Loucy (cell line): ENCODE measurements around the gene PDGFD.

ENCODE experiments used
- H2AFZ ChIP-seq: fragments of 200-600 bp; sonication (generic); 2 replicates; pipeline ENCODE4 v1.6.0; 2016; ENCODE audit warnings: antibody characterized with exemption, mild to moderate bottlenecking, low read length, moderate library complexity
- H3F3A ChIP-seq: fragments of 200-600 bp; 2 replicates; pipeline ENCODE4 v1.6.0; 2016; ENCODE audit warnings: antibody characterized with exemption, low read depth, mild to moderate bottlenecking
- H3K27me3 ChIP-seq: fragments of 200-600 bp; sonication (generic); 2 replicates; pipeline ENCODE4 v1.6.1; 2014; ENCODE audit warnings: low read length, mild to moderate bottlenecking; ENCODE audit not compliant: insufficient read depth, poor library complexity, severe bottlenecking
- H3K36me3 ChIP-seq: fragments of 200-600 bp; sonication (generic); 2 replicates; pipeline ENCODE4 v1.6.1; 2016; ENCODE audit warnings: low read length; ENCODE audit not compliant: insufficient read depth
- H3K4me1 ChIP-seq: fragments of 200-600 bp; sonication (generic); 2 replicates; pipeline ENCODE4 v1.5.1; 2014; ENCODE audit warnings: low read length, mild to moderate bottlenecking; ENCODE audit not compliant: insufficient read depth, poor library complexity, severe bottlenecking
- H3K4me2 ChIP-seq: fragments of 200-600 bp; sonication (generic); 2 replicates; pipeline ENCODE4 v1.6.0; 2014; ENCODE audit warnings: antibody characterized with exemption, low read length, low read depth, mild to moderate bottlenecking; ENCODE audit not compliant: poor library complexity, severe bottlenecking
- H3K4me3 ChIP-seq: fragments of 200-600 bp; sonication (generic); 2 replicates; pipeline ENCODE4 v1.5.1; 2014; ENCODE audit warnings: low read length, mild to moderate bottlenecking, mixed read lengths; ENCODE audit not compliant: poor library complexity, severe bottlenecking
- H3K79me2 ChIP-seq: fragments of 200-600 bp; sonication (generic); 2 replicates; pipeline ENCODE4 v1.6.1; 2014; ENCODE audit warnings: low read length; ENCODE audit not compliant: insufficient read depth
- H3K9ac ChIP-seq: fragments of 200-600 bp; sonication (generic); 2 replicates; pipeline ENCODE4 v1.6.0; 2014; ENCODE audit warnings: mild to moderate bottlenecking, low read depth, low read length, moderate library complexity; ENCODE audit not compliant: poor library complexity, severe bottlenecking
- H3K9me2 ChIP-seq: fragments of 200-600 bp; sonication (generic); replicated peaks from 2 replicates; pipeline ENCODE4 v1.6.1; 2016; ENCODE audit warnings: low read depth, low read length, mixed read lengths
- H3K9me3 ChIP-seq: fragments of 200-600 bp; sonication (generic); 2 replicates; pipeline ENCODE4 v1.6.1; 2014; ENCODE audit warnings: mild to moderate bottlenecking, antibody characterized with exemption, low read length, low read depth; ENCODE audit not compliant: insufficient read depth
- H4K20me1 ChIP-seq: fragments of 200-600 bp; sonication (generic); 2 replicates; pipeline ENCODE4 v1.6.0; 2014; ENCODE audit warnings: antibody characterized with exemption, low read length, mild to moderate bottlenecking; ENCODE audit not compliant: insufficient read depth, poor library complexity, severe bottlenecking
- CTCF ChIP-seq: fragments of 200-600 bp; sonication (generic); conservative IDR thresholded peaks from 2 replicates; pipeline ENCODE4 v1.5.1; 2014; ENCODE audit warnings: mild to moderate bottlenecking, antibody characterized with exemption, low read length
- EZH2phosphoT487 ChIP-seq: fragments of 200-600 bp; IDR thresholded peaks from 2 replicates; pipeline ENCODE4 v1.6.1; 2018; ENCODE audit warnings: antibody characterized with exemption, mild to moderate bottlenecking, moderate library complexity, borderline replicate concordance

PDGFD gene

DNA sequence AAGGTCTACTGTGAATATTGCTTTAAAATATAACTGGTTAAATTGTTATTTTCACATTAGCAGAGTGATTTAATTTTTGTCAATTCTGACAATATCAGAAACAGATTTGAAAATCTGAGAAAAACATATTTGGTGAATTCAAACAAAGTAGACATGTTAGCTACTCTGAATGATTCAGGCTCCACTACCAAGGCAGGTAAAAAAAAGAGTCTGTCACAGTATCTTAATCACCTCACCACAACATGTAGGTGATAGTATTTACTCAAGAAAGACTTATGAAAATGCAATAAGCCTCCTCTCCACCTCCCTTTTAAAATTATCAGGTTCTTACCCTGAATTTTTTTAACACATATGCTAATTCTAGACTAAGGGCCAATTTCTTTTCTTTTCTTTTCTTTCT is 85.0 kb downstream of the PDGFD start:
- H3F3A ChIP-seq = no peaks in the 10 kb centered on the region
- no peak overlapping the region for H2AFZ ChIP-seq
- no peaks in the 10 kb centered on the region for H3K79me2 ChIP-seq
- H3K36me3 ChIP-seq = no peaks in the 10 kb centered on the region
- no peaks in the 10 kb centered on the region for H3K4me1 ChIP-seq
- TF ChIP-seq EZH2phosphoT487 = no peak
- no peak for TF ChIP-seq CTCF
- no peaks in the 10 kb centered on the region for H3K9me3 ChIP-seq
- no peak overlapping the region for H3K4me3 ChIP-seq
- H4K20me1 ChIP-seq = no peaks in the 10 kb centered on the region
- no peak overlapping the region for H3K9ac ChIP-seq
- H3K4me2 ChIP-seq = no peak overlapping the region
- H3K27me3 ChIP-seq = no peaks in the 10 kb centered on the region
- no peaks in the 10 kb centered on the region for H3K9me2 ChIP-seq

GRCh38 chr11:104078245-104078644 is 85.7 kb downstream of the PDGFD start:
- Histone ChIP-seq H3K9ac (no peak overlapping the region), H3F3A (no peaks in the 10 kb centered on the region), H3K79me2 (no peaks in the 10 kb centered on the region), H3K4me3 (no peak overlapping the region), H3K9me2 (no peaks in the 10 kb centered on the region), H2AFZ (no peak overlapping the region), H4K20me1 (no peaks in the 10 kb centered on the region), H3K4me1 (no peaks in the 10 kb centered on the region), H3K36me3 (no peaks in the 10 kb centered on the region), H3K4me2 (no peak overlapping the region), H3K9me3 (no peaks in the 10 kb centered on the region), H3K27me3 (no peaks in the 10 kb centered on the region)
- TF ChIP-seq CTCF = no peak
- TF ChIP-seq EZH2phosphoT487 = no peak

GRCh38 chr11:104076455-104076854 is 87.5 kb downstream of the PDGFD start:
- no peaks in the 10 kb centered on the region for H3K4me1 ChIP-seq
- no peaks in the 10 kb centered on the region for H4K20me1 ChIP-seq
- H3F3A ChIP-seq = no peaks in the 10 kb centered on the region
- no peak overlapping the region for H3K4me2 ChIP-seq
- no peaks in the 10 kb centered on the region for H3K27me3 ChIP-seq
- no peaks in the 10 kb centered on the region for H3K9me2 ChIP-seq
- H3K9me3 ChIP-seq = no peaks in the 10 kb centered on the region
- H2AFZ ChIP-seq = no peak overlapping the region
- no peak overlapping the region for H3K9ac ChIP-seq
- no peaks in the 10 kb centered on the region for H3K79me2 ChIP-seq
- TF ChIP-seq EZH2phosphoT487 = no peak
- TF ChIP-seq CTCF = no peak
- no peak overlapping the region for H3K4me3 ChIP-seq
- no peaks in the 10 kb centered on the region for H3K36me3 ChIP-seq
